Hematopoietic multipotent progenitor cell (in vitro differentiated cells): Measurements from ENCODE around the gene CDHR2. TPM values are rescaled to one million over a fixed set of nuclear protein-coding genes. Genes with fewer than 3 reads are reported as not detected.

Experiments used
- DNase-seq, 3 donors: peaks; one replicate each; pipeline ENCODE4 v3.0.0-alpha.2; 2011 to 2015; ENCODE audit warnings: low read depth in 2 of 3, low spot score in 2 of 3
- total RNA-seq: library from RNA; depleted of rRNA; stranded (reverse); fragments of >200 nt; gene quantifications from one replicate; pipeline ENCODE4 v1.2.3, GENCODE V29; 2012

The CDHR2 gene, protein sequence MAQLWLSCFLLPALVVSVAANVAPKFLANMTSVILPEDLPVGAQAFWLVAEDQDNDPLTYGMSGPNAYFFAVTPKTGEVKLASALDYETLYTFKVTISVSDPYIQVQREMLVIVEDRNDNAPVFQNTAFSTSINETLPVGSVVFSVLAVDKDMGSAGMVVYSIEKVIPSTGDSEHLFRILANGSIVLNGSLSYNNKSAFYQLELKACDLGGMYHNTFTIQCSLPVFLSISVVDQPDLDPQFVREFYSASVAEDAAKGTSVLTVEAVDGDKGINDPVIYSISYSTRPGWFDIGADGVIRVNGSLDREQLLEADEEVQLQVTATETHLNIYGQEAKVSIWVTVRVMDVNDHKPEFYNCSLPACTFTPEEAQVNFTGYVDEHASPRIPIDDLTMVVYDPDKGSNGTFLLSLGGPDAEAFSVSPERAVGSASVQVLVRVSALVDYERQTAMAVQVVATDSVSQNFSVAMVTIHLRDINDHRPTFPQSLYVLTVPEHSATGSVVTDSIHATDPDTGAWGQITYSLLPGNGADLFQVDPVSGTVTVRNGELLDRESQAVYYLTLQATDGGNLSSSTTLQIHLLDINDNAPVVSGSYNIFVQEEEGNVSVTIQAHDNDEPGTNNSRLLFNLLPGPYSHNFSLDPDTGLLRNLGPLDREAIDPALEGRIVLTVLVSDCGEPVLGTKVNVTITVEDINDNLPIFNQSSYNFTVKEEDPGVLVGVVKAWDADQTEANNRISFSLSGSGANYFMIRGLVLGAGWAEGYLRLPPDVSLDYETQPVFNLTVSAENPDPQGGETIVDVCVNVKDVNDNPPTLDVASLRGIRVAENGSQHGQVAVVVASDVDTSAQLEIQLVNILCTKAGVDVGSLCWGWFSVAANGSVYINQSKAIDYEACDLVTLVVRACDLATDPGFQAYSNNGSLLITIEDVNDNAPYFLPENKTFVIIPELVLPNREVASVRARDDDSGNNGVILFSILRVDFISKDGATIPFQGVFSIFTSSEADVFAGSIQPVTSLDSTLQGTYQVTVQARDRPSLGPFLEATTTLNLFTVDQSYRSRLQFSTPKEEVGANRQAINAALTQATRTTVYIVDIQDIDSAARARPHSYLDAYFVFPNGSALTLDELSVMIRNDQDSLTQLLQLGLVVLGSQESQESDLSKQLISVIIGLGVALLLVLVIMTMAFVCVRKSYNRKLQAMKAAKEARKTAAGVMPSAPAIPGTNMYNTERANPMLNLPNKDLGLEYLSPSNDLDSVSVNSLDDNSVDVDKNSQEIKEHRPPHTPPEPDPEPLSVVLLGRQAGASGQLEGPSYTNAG (N-terminal part only)
- total RNA-seq = under 0.01 TPM

DNA sequence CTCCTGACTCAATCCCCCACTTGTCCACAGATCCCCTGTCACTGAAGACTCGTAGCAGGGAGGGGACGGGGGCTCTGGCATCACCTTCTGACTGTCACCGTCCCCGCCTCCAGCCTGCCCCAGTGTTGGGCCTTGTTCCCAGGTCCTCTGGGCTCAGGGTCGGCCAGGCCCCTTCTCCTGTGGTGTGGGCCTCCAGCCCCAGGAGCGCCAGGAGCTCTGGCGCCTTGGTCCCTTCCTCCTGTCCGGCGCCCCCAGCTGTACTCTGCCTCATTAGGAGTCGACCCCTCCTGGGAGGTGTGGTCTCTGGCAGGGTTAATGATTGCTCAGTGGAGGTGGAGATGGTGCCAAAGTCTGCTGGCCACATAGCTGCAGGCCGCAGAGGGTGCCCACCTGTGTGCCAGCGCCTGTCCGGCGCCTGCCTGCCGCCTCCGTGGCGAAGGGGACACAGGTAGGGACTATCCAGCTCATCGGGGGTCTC is at the start of gene CDHR2:
TSS of gene CDHR2 (plus strand) at position 376 of the 478 bp plus-strand sequence. CDS start 16,011 bp downstream, outside the sequence.
- no peak for DNase-seq

DNA sequence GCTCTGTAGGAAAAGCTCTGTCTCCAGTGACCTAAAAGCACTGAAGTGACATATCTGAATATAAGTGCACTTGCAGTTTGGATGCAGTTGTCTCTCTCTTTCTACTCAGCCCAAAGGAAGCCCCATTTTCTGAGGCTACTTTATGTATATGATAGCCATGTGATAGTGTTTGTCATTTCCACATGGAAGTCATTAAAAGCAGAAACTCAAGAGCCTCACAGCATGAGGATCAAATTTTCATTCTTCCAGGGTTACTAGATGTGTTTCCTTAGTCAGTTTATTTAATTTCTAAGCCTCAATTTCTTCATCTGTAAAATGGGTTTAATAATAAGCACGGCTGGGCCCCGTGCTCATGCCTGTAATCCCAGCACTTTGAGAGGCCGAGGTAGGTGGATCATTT is 48.6 kb upstream of the CDHR2 start:
- DNase-seq = no peak

DNA sequence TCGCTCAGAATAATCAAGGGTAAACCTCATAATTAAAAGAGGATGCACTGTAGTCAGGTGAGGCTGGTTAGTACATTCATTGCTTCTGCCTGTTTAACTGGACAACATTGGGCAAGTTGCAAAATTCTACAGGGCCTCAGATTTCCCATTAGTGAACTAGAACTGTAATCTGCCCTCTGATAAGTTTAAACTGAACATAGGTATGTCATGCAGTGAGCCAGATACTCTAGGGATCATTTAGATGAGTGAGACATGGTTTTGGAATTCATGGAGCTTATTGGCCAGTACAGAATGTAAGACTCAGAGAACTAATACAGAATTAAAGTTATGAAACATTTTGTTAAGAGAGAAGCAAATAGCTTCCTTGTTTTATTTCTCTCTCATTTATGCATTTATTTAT is 47.8 kb upstream of the CDHR2 start:
- DNase-seq = no peak

DNA sequence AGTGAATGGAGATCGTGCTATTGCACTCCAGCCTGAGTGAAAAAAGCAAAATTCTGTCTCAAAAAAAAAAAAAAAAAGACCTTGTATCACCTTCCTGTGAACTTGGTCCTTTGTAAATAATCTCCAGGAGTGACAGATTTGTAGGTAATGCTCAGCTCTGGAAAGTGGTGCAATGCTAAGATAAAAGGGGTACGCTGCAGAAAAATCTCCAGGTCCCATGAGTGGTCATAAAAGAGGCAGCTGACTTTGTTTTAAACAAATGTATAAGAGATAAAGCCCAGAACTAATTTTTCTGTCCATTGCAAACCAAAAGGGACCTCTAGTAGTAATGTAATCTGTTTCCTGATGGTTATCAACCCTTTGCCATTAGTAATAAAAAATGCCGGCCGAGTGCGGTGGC is 45.6 kb upstream of the CDHR2 start:
- DNase-seq = no peak

DNA sequence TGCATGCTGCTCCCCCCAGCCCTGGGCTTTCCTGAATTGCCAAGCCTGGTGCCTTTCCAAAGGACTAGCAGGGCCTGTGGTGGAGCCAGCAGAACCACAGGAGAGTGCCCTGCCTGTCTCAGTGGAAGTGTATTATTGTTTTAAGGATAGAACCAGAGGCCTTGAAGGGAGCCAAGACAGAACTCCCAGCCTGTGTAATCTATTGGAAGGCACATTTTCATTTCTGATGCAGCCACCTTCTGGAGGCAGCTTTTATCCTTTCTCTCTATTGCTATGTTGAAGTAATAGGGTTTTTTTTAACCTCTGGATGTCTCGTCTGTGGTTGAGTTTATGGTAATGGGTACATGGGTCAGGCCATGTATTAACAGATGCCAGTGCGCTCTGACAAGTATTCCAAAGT is 41.2 kb upstream of the CDHR2 start:
- DNase-seq = no peak

DNA sequence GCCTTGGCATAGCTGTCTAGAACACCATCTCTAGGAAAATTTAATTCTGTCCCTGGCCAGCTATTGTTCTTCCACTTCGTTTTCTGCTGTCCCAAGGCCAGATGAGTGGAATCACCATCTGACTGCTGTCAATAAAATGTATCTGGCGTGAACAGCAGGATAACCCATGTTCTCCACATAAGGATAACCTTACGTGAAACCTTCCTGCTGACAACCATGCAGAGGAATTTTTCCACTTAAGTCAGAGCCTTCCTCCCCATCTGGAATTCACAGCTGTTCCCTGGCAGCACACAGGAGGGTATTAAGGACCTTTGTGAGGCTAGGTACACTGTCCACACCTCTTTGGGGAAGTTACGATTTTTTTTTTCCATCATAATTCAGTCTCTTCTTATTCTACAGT is 40.5 kb upstream of the CDHR2 start:
- DNase-seq = no peak

DNA sequence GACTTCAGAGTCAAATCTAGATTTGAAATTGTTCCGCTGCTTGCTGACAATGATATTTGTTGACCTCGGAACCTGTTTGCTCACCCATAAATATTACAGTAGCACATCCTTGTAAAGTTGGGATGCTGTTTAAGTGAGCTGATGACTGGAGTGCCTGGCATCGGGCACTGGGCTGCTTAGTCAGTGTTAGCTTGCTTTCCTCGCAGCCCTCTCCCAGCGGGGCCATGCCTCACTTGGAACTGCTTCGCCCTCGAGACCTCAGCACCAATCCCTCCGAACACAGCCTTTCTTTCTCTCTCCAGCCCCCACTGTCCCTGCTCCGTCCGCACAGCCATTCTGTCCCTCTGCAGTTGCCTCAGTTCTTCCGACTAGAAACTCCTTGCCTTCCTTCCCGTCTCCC is 35.4 kb upstream of the CDHR2 start:
- no peak for DNase-seq

DNA sequence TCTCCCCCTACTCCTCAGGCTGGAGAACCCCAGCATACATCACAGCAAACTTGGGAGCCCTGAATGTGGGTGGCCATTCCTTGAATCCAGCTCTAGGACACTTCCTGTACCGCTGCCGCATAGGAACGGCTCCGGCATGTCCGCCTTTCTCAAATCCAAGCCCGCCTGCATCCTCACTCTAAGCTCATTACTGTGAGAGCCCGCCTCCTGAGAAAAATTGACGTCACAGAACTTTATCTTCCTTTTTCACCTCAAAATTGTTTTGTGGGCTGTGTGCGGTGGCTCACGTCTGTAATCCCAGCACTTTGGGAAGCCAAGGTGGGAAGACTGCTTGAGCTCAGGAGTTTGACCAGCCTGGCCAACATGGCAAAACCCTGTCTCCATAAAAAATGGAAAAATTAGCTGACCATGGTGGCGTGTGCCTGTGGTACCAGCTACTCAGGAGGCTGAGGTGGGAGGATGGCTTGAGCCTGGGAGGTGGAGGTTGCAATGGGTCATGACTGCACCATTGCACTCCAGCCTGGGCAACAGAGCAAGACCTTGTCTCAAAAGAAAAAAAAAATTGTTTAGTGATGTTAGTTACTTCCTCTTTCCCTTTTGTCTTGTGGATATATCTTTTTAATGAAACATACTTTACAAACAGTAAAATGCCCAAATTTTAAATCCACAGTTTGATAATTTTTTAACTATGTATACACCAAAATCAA is 34.7 kb upstream of the CDHR2 start:
- DNase-seq = peak in 1 of 3 donors; percentile 59

DNA sequence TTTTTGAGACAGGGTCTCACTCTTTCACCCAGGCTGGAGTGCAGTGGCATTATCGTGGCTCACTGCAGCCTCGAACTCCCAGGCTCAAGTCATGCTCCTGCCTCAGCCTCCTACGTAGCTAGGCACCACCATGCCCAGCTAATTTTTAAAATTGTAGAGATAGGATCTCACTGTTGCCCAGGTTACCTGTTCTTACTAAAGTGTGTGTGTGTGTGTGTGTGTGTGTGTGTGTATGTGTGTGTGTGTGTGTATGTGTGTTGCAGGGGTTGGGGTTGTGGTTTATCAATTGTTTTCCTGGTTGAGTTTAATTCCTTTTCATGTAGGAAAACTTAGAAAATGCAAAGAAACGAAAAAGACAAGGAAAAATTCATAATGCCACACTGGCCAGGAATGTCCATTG is 33.7 kb upstream of the CDHR2 start:
- DNase-seq = no peak

DNA sequence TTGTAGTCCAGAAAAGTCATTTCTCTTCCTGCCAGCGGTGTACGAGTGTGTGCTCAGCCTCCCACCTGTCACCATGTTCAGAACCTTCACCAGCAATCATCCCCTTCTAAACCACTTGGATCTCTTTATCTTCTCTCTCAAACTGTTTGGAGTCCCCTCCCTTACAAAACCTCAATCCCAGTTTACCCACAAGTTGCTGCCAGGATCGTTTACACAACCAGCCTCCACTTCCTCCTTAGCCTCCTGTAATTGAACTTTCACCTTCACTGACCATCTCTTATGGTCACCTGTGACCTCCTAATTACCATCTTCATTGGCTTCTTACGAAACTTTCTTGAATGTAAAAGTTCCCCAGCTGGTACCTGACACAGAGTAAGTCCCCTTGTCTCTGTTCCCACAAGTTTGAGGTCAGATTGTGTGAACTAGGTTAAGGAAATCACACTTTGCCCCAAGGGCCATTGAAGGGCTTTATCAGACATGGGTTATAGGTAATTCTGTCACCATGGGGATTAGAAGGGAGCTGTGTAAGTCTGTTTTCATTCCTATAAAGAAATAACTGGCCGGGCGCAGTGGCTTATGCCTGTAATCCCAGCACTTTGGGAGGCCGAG is 32.0 kb upstream of the CDHR2 start:
- DNase-seq = no peak

DNA sequence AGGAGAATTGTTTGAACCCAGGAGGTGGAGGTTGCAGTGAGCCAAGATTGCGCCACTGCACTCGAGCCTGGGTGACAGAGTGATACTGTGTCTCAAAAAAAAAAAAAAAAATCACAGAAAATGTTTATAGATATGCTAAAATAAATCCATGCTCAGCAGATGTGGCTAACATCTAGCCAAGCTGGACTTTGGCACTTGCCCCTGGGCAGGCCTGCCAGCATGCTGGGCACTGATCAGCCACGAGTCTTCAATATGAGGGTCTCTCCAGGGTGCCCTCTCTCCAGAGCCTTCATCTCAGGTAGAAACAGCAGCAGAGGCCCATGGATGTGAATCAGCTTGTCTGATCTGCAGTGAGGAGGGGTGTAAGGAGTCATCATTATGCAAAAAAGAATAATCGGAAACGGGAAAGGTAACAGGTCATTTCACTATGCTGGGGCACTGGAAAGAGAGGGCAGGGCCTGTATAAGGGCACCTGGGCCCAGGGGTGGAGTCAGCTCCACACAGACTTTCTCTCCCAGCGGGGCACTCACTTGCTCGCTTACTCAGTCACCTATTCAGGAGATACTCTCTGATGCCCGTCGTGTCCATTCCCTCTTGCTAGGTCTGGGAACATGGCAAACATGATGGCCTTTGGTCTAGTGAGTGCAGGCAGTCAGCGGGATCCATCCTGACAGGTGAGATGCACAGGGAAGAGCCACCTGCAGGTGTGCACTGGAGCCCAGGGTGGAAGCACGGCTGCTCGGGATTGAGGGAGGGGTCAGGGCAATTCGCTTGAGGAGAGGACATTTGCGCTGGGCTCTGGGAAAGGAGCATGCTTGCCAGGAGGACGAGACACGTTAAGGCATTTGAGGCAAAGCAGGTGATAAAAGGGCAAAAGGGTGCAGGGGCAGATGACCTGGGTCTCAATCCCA is 29.1 kb upstream of the CDHR2 start:
- no peak for DNase-seq

DNA sequence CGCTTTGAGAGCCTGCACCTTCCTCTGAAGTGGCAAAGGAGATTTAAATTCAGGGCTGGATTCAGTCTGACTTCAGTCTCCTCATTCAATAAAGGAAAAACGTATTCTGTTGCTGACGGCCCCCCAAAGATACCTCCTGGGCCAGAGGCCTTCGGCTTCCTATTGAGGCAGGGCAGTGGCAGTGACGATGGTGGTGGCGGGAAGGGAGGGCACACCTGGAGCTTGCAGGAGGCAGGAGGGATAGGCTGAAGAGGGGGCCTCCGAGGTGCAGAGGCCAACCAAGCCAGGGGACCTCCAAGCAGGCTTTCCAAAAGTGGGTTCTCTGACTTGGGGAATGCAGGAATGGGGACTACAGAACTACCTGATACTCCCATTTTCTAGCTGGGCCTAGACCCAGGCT is 27.9 kb upstream of the CDHR2 start:
- no peak for DNase-seq

DNA sequence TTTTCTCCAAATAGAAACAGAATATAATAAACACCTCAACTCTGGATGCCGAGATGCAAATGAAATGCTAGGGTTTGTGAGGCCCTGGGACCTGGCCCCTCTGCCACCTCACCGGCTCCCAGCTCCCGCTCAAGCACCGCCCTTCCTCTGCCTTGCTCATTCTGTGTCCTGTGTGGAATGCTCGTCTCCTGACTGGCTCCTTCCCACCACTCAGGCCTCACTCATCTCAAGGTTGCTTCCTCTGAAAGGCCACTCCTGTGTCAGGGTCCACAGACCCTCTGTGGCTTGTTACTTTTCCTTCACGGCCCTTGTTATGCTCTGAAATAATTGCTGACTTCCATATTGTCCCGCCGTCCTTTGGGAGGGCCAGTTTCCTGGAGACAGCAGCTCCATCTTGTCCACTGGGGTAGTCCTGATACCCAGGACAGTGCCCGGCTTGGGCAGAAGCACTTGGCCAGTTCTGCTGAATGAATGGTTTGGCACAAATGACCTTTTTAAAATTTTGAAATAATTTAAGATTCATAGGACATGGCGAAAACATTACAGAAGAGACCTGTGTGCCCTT is 27.4 kb upstream of the CDHR2 start:
- DNase-seq = no peak

DNA sequence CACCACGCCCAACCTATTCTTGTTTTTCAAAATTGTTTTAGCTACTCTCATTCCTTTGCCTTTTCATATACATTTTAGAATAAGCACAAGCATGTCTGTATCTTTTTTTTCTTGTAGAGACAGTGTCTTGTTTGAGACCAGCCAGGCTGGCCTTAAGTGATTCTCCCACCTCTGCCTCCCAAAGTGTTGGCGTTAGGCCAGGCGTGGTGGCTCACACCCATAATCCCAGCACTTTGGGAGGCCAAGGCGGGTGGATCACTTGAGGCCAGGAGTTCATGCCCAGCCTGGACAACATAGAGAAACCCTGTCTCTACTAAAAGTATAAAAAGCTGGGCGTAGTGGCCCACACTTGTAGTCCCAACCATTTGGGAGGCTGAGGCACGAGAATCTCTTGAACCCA is 25.0 kb upstream of the CDHR2 start:
- no peak for DNase-seq

DNA sequence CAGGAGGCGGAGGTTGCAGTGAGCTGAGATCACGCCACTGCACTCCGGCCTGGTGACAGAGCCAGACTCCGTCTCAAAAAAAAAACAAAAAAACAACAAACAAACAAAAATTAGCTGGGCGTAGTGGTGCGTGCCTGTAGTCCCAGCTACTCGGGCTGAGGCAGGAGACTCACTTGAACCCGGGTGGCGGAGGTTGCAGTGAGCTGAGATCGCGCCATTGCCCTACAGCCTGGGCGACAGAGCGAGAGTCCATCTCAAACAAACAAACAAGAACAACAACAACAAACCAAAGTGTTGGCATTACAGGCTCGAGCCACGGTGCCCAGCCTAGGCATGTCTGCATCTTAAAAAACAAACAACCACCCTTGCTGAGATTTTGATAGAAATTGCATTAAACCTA is 24.2 kb upstream of the CDHR2 start:
- no peak for DNase-seq

DNA sequence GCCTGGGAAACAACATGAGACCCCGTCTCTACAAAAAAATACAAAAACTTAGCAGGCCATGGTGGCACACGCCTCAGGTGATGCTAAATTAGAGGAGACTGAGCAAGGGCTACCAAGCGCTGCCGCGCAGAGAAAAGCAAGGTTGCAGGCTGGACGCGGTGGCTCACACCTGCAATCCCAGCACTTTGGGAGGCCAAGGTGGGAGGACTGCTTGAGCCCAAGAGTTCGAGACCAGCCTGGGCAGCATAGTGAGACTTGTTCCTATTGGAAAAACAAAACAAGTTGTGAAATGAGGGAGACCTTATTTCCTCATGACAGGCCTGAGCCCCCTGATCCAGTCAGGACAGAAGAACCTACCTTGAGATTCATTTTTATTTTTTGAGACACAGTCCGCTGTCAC is 23.5 kb upstream of the CDHR2 start:
- DNase-seq = no peak

DNA sequence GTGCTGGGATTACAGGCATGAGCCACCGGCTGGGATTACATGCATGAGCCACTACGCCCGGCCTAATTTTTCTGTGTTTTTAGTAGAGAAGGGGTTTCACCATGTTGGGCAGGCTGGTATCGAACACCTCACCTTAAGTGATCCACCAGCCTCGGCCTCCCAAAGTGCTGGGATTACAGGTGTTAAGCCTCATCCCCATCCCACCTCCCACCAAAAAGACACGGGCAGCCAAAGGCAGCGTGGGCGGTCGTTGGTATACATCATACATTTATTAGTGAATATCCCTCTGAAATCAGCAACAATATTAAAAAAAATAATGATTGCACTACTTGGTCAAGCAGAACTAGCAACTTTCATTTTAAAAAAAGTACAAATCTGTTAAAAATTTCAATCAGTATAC is 22.7 kb upstream of the CDHR2 start:
- no peak for DNase-seq
